ENCODE data around the gene GJB1. TPM values are rescaled to one million over a fixed set of nuclear protein-coding genes. Genes with fewer than 3 reads are reported as not detected.

Gene GJB1
- total RNA-seq, 1 donor from 2014 or later: not detected

- no peak overlapping the region for H3K27ac Mint-ChIP-seq
- no peak for DNase-seq (ENCODE audit: low spot score in 2 of 2, unreplicated experiment in 2 of 2)
- H3K4me1 Mint-ChIP-seq: peaks cover 28% of the 10 kb centered on the region
- H3K4me3 Mint-ChIP-seq: no peak overlapping the region
- H3K27me3 Mint-ChIP-seq (ENCODE audit: low read depth): no peaks in the 10 kb centered on the region
- no peaks in the 10 kb centered on the region for H3K36me3 Mint-ChIP-seq
- H3K9me3 Mint-ChIP-seq: no peaks in the 10 kb centered on the region
- no peak for TF ChIP-seq CTCF (IDR thresholded peaks at IDR 0.05; ENCODE audit: unreplicated experiment)
Measured at GRCh38 chrX:71184803-71185495, 38.1 kb upstream of the GJB1 start.

GRCh38 chrX:71191248-71191647 is 31.8 kb upstream of the GJB1 start:
- no peaks in the 10 kb centered on the region for H3K36me3 Mint-ChIP-seq
- H3K27me3 Mint-ChIP-seq (ENCODE audit: low read depth): no peaks in the 10 kb centered on the region
- peaks cover 13% of the 10 kb centered on the region for H3K9me3 Mint-ChIP-seq
- no peak overlapping the region for H3K4me3 Mint-ChIP-seq
- no peak for TF ChIP-seq CTCF (IDR thresholded peaks at IDR 0.05; ENCODE audit: unreplicated experiment)
- H3K27ac Mint-ChIP-seq: no peak overlapping the region
- H3K4me1 Mint-ChIP-seq: no peaks in the 10 kb centered on the region
- DNase-seq (ENCODE audit: low spot score in 2 of 2, unreplicated experiment in 2 of 2): no peak

GRCh38 chrX:71195964-71196649 is 26.9 kb upstream of the GJB1 start:
- Mint-ChIP-seq H3K36me3 (no peaks in the 10 kb centered on the region), H3K27me3 (ENCODE audit: low read depth) (no peaks in the 10 kb centered on the region), H3K4me1 (no peaks in the 10 kb centered on the region), H3K4me3 (no peak overlapping the region), H3K9me3 (peaks cover 7% of the 10 kb centered on the region), H3K27ac (no peak overlapping the region)
- DNase-seq (ENCODE audit: low spot score in 2 of 2, unreplicated experiment in 2 of 2): no peak
- TF ChIP-seq CTCF (IDR thresholded peaks at IDR 0.05; ENCODE audit: unreplicated experiment): no peak

- no peak for DNase-seq (ENCODE audit: low spot score in 2 of 2, unreplicated experiment in 2 of 2)
- H3K27me3 Mint-ChIP-seq (ENCODE audit: low read depth): no peaks in the 10 kb centered on the region
- no peak overlapping the region for H3K4me3 Mint-ChIP-seq
- no peak overlapping the region for H3K27ac Mint-ChIP-seq
- TF ChIP-seq CTCF (IDR thresholded peaks at IDR 0.05; ENCODE audit: unreplicated experiment): no peak
- H3K36me3 Mint-ChIP-seq: no peaks in the 10 kb centered on the region
- no peaks in the 10 kb centered on the region for H3K4me1 Mint-ChIP-seq
- peaks cover 3% of the 10 kb centered on the region for H3K9me3 Mint-ChIP-seq
Measured at GRCh38 chrX:71198066-71198465, 25.0 kb upstream of the GJB1 start.

DNA sequence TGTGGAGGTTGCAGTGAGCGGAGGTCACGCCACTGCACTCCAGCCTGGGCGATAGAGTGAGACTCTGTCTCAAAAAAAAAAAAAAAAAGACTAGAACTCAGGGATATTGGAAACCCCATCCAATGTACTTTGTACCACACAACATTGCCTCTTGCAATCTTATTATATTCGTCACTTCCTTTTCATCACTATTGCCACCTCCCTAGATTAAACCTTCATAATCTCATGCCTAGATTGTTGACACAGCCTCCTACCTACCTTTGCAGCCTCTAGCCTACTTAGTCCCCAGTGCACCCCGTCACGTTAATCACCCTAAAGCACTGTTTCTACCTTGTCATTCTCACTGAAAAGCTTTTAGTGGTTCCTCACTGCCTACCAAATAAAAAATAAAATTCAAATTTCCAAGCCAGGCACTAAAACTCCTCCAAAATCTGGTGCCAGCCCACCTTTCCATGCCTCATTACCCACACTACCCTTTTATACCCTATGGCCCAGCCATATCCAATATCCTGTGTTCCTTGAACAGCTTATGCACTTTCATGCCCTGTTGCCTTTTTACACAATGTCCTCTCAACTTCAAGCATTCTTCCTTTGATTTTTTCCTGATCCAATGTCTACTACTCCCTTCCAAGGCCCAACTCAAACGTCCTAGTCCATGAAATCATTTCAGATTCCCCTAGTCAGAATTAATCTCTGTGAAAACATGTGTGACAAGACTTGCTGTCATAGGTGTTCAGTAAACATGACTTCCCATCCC is 23.6 kb upstream of the GJB1 start:
- Mint-ChIP-seq H3K4me3 (no peak overlapping the region), H3K27ac (no peak overlapping the region), H3K27me3 (ENCODE audit: low read depth) (no peaks in the 10 kb centered on the region), H3K9me3 (no peaks in the 10 kb centered on the region), H3K4me1 (no peaks in the 10 kb centered on the region), H3K36me3 (no peaks in the 10 kb centered on the region)
- no peak for TF ChIP-seq CTCF (IDR thresholded peaks at IDR 0.05; ENCODE audit: unreplicated experiment)
- DNase-seq (ENCODE audit: low spot score in 2 of 2, unreplicated experiment in 2 of 2): no peak
